VCaP (cell line): ENCODE data around the gene PRKD1.

Experiments
- H3K27ac ChIP-seq: fragments of 450-650 bp; 2 replicates; pipeline ENCODE4 v1.5.1; 2017
- CTCF ChIP-seq: fragments of 450-650 bp; conservative IDR thresholded peaks from 2 replicates; pipeline ENCODE4 v1.5.1; 2017; ENCODE audit warnings: mild to moderate bottlenecking, moderate library complexity

Gene PRKD1

DNA sequence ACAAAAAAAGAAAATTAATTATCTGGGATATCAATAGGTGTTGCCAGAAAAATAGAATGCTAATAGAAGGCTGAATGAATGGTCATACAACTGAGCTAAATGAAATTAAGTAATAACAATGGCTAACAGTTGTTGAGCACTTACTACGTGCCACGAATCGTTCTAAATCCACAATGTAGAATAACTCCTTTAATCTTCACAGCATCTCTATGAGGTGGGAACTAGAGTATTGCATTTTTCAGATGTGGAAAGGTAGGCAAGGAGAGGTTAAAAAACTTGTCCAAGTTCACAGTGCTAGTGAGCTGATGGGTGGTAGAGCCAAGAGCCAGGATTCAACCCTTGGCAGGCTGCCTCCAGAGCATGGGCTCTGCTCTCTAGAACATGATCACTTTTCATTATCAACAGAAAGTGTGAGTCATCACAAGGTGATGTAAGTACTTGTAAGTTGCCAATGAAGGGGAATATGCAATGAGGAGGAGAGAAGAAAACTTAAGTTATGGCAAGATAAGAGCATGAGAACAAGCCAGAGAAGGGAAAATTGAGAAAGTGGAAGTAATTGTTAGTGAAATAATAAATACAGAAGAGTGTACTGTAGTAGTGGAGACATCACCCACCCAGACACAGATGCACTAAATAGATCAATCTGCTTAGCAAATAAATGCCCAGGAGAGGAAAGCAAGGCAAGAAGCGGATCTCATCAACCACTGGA lies 122.1 kb downstream of the PRKD1 start:
- H3K27ac ChIP-seq: no peak overlapping the region

DNA sequence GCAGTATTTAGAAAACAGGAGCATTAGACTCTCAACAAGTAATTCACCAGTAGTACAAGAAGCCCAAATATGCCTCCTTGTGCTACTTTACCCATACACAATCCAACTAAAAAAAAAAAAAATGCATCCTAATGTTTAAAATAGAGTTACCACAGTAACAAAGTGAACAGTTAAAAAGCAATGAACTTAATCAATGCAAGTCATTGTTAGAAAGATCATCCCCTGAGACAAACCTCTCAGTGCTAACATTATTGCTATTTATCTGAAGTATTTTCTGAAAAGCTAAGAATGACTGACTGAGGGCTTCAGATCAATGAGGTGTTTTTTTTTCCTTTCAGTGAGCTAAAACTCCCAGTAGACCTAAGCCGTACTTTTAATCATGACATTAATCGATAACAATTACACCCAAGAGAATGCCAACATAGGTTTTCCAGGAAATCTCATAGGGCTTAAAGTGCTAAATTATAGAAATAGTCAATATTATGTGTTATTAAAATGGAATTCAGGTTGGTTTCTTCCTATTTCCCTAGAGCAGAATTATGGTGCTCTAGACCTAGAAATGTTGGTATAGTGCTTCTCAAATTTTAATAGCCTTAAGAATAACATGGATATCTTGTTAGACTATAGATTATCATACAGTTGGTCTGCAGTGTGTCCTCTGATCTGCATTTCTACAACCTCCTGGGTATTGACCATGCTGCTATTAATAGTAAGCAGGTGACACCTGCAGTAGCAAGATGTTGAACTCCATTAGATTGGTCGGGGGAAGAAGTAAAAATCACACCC lies 123.0 kb downstream of the PRKD1 start:
- TF ChIP-seq CTCF: no peak
- H3K27ac ChIP-seq: no peak overlapping the region

More for the DNA sequence above, 122.1 kb downstream of the PRKD1 start:
- no peak for TF ChIP-seq CTCF

GRCh38 chr14:29803045-29803444 lies 124.6 kb downstream of the PRKD1 start:
- TF ChIP-seq CTCF: no peak
- peak overlapping the region; percentile 55 for H3K27ac ChIP-seq

GRCh38 chr14:29802211-29802610 lies 125.4 kb downstream of the PRKD1 start:
- H3K27ac ChIP-seq: peak overlapping the region; percentile 55
- TF ChIP-seq CTCF: no peak

DNA sequence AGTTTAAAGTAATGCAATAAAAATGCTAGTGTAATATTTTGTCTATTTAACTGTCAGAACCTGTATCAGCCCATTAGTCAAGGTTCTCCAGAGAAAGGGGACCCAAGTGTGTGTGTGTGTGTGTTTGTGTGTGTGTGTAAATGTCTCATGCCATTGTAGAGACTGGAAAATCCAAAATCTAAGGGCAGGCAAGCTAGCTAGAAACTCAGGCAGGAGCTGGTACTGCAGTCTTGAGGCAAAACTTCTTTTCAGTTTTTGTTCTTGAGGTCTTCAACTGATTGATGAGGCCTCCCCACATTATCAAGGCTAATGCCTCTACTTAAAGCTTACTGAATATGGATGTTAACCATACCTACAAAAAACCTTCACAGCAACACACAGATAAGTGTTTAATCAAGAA lies 126.7 kb downstream of the PRKD1 start:
- H3K27ac ChIP-seq: no peak overlapping the region
- no peak; the same call in 1 of the 2 replicates for TF ChIP-seq CTCF

DNA sequence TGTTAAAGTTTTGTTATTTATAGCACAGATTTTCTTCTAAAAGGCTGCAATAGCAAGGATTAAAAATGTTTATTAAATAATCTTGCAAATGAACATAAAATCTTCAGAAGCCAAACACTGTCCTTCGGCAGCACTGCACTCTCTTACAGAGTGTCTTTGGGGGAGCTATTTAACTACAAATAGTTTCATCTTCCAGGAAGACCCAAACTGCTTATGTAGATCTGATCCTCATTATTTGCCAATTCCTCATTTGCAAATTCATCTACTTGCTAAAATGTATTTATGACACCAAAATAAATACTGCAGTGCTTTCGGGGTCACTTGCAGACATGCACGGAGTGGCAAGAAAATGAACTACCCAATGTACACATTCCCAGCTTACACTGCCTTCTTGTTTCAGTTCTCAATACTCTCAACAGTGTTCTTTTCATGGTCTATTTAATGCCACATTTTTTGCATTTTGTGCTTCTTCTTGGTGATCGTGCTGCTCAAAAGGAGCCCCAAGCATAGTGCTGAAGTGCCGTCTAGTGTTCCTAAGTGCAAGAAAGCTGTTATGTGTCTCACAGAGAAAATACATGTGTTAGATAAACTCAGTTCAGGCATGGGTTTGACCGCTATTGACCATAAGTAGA lies 128.1 kb downstream of the PRKD1 start:
- no peak for TF ChIP-seq CTCF
- H3K27ac ChIP-seq: no peak overlapping the region

DNA sequence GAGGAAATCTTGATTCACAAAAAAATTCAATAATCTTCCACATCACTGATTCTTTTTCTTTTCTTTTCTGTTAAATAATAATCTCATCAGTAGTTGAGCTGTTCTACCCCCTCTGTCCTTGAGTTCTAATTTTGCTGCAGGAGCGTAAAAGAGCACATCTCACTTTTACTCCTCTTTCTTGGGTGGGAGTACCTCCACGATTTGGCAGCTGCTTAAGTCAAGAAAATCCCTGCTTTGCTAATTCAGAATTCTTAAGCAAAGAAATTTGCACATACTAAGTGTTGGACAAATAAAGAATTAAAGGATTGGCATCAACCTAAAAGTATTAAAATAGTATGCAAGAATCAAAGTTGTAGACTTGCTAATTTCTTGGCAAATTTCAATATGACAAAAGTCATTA lies 128.8 kb downstream of the PRKD1 start:
- no peak overlapping the region for H3K27ac ChIP-seq
- no peak for TF ChIP-seq CTCF
